T-cell (primary cell): Measurements from ENCODE around the gene KCNA4. TPM values are rescaled to one million over a fixed set of nuclear protein-coding genes. Genes with fewer than 3 reads are reported as not detected.

Experiments
- ATAC-seq, 4 experiments: fragments of 200-7000 bp in 3 of 4; fragments of 150-1000 bp in 1 of 4; cut with Tn5 transposase; replicated peaks in 1 of 4; 1 replicate in 3 of 4; 2 replicates in 1 of 4; pipeline ENCODE4 v1.10.0; 2021; ENCODE audit warnings: moderate library complexity in 3 of 4, mild to moderate bottlenecking in 2 of 4, moderate number of reproducible peaks in 1 of 4
- CTCF ChIA-PET, 2 donors: fragments of 300-600 bp; sonication (Branson Sonifier 250); formaldehyde crosslinking; loops; one replicate each; lab custom pipeline; 2022; ENCODE audit warnings: antibody characterized with exemption in 2 of 2; lab: Charles Lee
- POLR2A ChIA-PET, 2 donors: fragments of 300-600 bp; sonication (Branson Sonifier 250); formaldehyde crosslinking; loops; one replicate each; lab custom pipeline; 2022; ENCODE audit warnings: antibody characterized with exemption in 2 of 2; lab: Charles Lee
- DNase-seq, 35 experiments: peaks; one replicate each; pipeline versions ENCODE4 v3.0.0 to v3.0.0-alpha.2; 2013 to 2023
- H3K27ac ChIP-seq: one replicate; pipeline ENCODE4 v1.5.1; 2013; ENCODE audit warnings: low read length
- H3K27me3 ChIP-seq, 2 experiments: replicated peaks in 1 of 2; 1 replicate in 1 of 2; 2 replicates in 1 of 2; pipeline versions ENCODE4 v1.6.1 to v1.7.0; 2013; ENCODE audit warnings: low read length in 1 of 2, mixed read lengths in 1 of 2; ENCODE audit not compliant: control insufficient read depth in 2 of 2, insufficient read depth in 2 of 2; ENCODE audit errors: extremely low read depth in 1 of 2
- H3K36me3 ChIP-seq, 2 donors: 1 replicate in 1 of 2; 2 replicates in 1 of 2; pipeline versions ENCODE4 v1.6.1 to v1.7.0; 2013; ENCODE audit warnings: low read length in 1 of 2; ENCODE audit not compliant: control insufficient read depth in 2 of 2, insufficient read depth in 1 of 2; ENCODE audit errors: extremely low read depth in 1 of 2
- H3K4me1 ChIP-seq, 2 experiments: 1 replicate in 1 of 2; 2 replicates in 1 of 2; pipeline versions ENCODE4 v1.6.1 to v1.7.0; 2013; ENCODE audit warnings: low read length in 2 of 2, mixed read lengths in 1 of 2; ENCODE audit not compliant: insufficient read depth in 2 of 2, control insufficient read depth in 1 of 2; ENCODE audit errors: extremely low read depth in 1 of 2
- H3K4me3 ChIP-seq, 2 donors: 1 replicate in 1 of 2; 2 replicates in 1 of 2; pipeline versions ENCODE4 v1.5.1 to v1.7.0; 2013; ENCODE audit warnings: mild to moderate bottlenecking in 2 of 2, low read length in 1 of 2, moderate library complexity in 1 of 2; ENCODE audit not compliant: control insufficient read depth in 1 of 2; ENCODE audit errors: extremely low read depth in 1 of 2
- H3K9me3 ChIP-seq: 2 replicates; pipeline ENCODE4 v1.7.0; 2013
- H3K27ac Mint-ChIP-seq, 2 donors: one replicate each; pipeline ENCODE4 v1.8.0; 2020 to 2021; ENCODE audit warnings: mild to moderate bottlenecking in 2 of 2, mixed read lengths in 2 of 2
- H3K27me3 Mint-ChIP-seq, 2 donors: one replicate each; pipeline ENCODE4 v1.8.0; 2021 to 2022; ENCODE audit warnings: mixed read lengths in 2 of 2
- H3K36me3 Mint-ChIP-seq: one replicate; pipeline ENCODE4 v1.8.0; 2021; ENCODE audit warnings: mixed read lengths
- H3K4me1 Mint-ChIP-seq, 3 donors: one replicate each; pipeline ENCODE4 v1.8.0; 2020 to 2022; ENCODE audit warnings: mixed read lengths in 3 of 3, mild to moderate bottlenecking in 1 of 3
- H3K4me3 Mint-ChIP-seq, 3 donors: one replicate each; pipeline ENCODE4 v1.8.0; 2020 to 2022; ENCODE audit warnings: mild to moderate bottlenecking in 3 of 3, mixed read lengths in 3 of 3, moderate library complexity in 3 of 3
- H3K9me3 Mint-ChIP-seq, 3 donors: one replicate each; pipeline ENCODE4 v1.8.0; 2020 to 2022; ENCODE audit warnings: mixed read lengths in 3 of 3
- WGBS: methylation state at CpG from one replicate; pipeline ENCODE4 v1.1.5; 2013; ENCODE audit warnings: missing lambda C conversion rate; ENCODE audit not compliant: insufficient coverage; 5-methylcytosine and 5-hydroxymethylcytosine counted together
- total RNA-seq, 35 experiments: library from RNA in 6 of 35; stranded (reverse) in 6 of 35; fragments of 120-200 nt in 1 of 35; gene quantifications; one replicate each; pipeline versions ENCODE4 v1.2.1 to v1.2.4 and lab custom pipeline; 2013 to 2026

KCNA4 gene
- total RNA-seq, 5 donors from 2014 or later (not counting 1 experiment from before 2014, with no cell fraction given), result not detected

- WGBS, result no CpG with 5 or more reads among the region's 4 CpGs
- DNase-seq, result no peak
- no peak overlapping the region for H3K4me3 ChIP-seq
- CTCF ChIA-PET, result no interaction called here
- ATAC-seq, result no peak
- Mint-ChIP-seq H3K4me3 (no peak overlapping the region), H3K9me3 (peaks cover 0 to 2% (median 0%) of the 10 kb centered on the region in 3 donors), H3K4me1 (no peaks in the 10 kb centered on the region), H3K36me3 (no peaks in the 10 kb centered on the region), H3K27me3 (no peaks in the 10 kb centered on the region), H3K27ac (no peak overlapping the region)
- no peaks in the 10 kb centered on the region for H3K4me1 ChIP-seq
- H3K27me3 ChIP-seq, result no peaks in the 10 kb centered on the region
- no peaks in the 10 kb centered on the region for H3K36me3 ChIP-seq
- POLR2A ChIA-PET, result no interaction called here
- no peaks in the 10 kb centered on the region for H3K9me3 ChIP-seq
- H3K27ac ChIP-seq, result no peak overlapping the region
Measured at GRCh38 chr11:30006876-30007275, 10.0 kb downstream of the KCNA4 start.

- H3K27me3 ChIP-seq, result no peaks in the 10 kb centered on the region
- no peak overlapping the region for H3K4me3 ChIP-seq
- no peaks in the 10 kb centered on the region for H3K4me1 Mint-ChIP-seq
- CTCF ChIA-PET, result no interaction called here
- WGBS, result no CpG with 5 or more reads among the region's 4 CpGs
- POLR2A ChIA-PET, result interaction anchor here in 1 of 2 donors (0.6 kb wide), 1 partner anchor 942 kb away, joined by 3 read pairs; no protein-coding TSS in a partner anchor
- no peaks in the 10 kb centered on the region for H3K4me1 ChIP-seq
- no peaks in the 10 kb centered on the region for H3K27me3 Mint-ChIP-seq
- no peaks in the 10 kb centered on the region for H3K9me3 ChIP-seq
- DNase-seq (no peak), ATAC-seq (no peak)
- no peak overlapping the region for H3K27ac Mint-ChIP-seq
- no peaks in the 10 kb centered on the region for H3K36me3 Mint-ChIP-seq
- peaks cover 0 to 5% (median 0%) of the 10 kb centered on the region in 3 donors for H3K9me3 Mint-ChIP-seq
- no peaks in the 10 kb centered on the region for H3K36me3 ChIP-seq
- no peak overlapping the region for H3K4me3 Mint-ChIP-seq
- no peak overlapping the region for H3K27ac ChIP-seq
Measured at GRCh38 chr11:30002157-30002785, 14.6 kb downstream of the KCNA4 start.

- Mint-ChIP-seq H3K9me3 (peaks cover 0 to 5% (median 0%) of the 10 kb centered on the region in 3 donors), H3K27me3 (no peaks in the 10 kb centered on the region), H3K4me1 (no peaks in the 10 kb centered on the region), H3K36me3 (no peaks in the 10 kb centered on the region), H3K4me3 (no peak overlapping the region), H3K27ac (no peak overlapping the region)
- ChIA-PET CTCF (no interaction called here), POLR2A (interaction anchor here in 1 of 2 donors (0.6 kb wide), 1 partner anchor 941 kb away, joined by 3 read pairs; no protein-coding TSS in a partner anchor)
- H3K4me3 ChIP-seq, result no peak overlapping the region
- no peak overlapping the region for H3K27ac ChIP-seq
- ATAC-seq (no peak), DNase-seq (no peak)
- H3K27me3 ChIP-seq, result no peaks in the 10 kb centered on the region
- H3K36me3 ChIP-seq, result no peaks in the 10 kb centered on the region
- no peaks in the 10 kb centered on the region for H3K4me1 ChIP-seq
- WGBS, result 60% methylated on average over 2 of the region's 5 CpGs
- H3K9me3 ChIP-seq, result no peaks in the 10 kb centered on the region
Measured at GRCh38 chr11:30000986-30001750, 15.7 kb downstream of the KCNA4 start.

GRCh38 chr11:29996016-29996415 is 20.8 kb downstream of the KCNA4 start:
- no peak for DNase-seq
- no peak for ATAC-seq
- no peaks in the 10 kb centered on the region for H3K4me1 Mint-ChIP-seq

GRCh38 chr11:29989174-29989970 is 27.5 kb downstream of the KCNA4 start:
- Histone ChIP-seq H3K4me1 (no peaks in the 10 kb centered on the region), H3K27ac (no peak overlapping the region), H3K27me3 (no peaks in the 10 kb centered on the region), H3K4me3 (no peak overlapping the region), H3K36me3 (no peaks in the 10 kb centered on the region), H3K9me3 (no peaks in the 10 kb centered on the region)
- no peak for DNase-seq
- Mint-ChIP-seq H3K27me3 (no peaks in the 10 kb centered on the region), H3K9me3 (no peaks in the 10 kb centered on the region), H3K4me1 (no peaks in the 10 kb centered on the region), H3K36me3 (no peaks in the 10 kb centered on the region), H3K4me3 (no peak overlapping the region), H3K27ac (no peak overlapping the region)
- WGBS, result no CpG with 5 or more reads among the region's 1 CpG
- no peak for ATAC-seq
- CTCF ChIA-PET, result no interaction called here
- POLR2A ChIA-PET, result no interaction called here

More at GRCh38 chr11:29996016-29996415, 20.8 kb downstream of the KCNA4 start:
- Histone ChIP-seq H3K9me3 (no peaks in the 10 kb centered on the region), H3K27ac (no peak overlapping the region), H3K36me3 (no peaks in the 10 kb centered on the region), H3K4me3 (no peak overlapping the region), H3K4me1 (no peaks in the 10 kb centered on the region), H3K27me3 (no peaks in the 10 kb centered on the region)
- Mint-ChIP-seq H3K9me3 (peaks cover 0 to 5% (median 4%) of the 10 kb centered on the region in 3 donors), H3K27ac (no peak overlapping the region), H3K4me3 (no peak overlapping the region), H3K36me3 (no peaks in the 10 kb centered on the region), H3K27me3 (no peaks in the 10 kb centered on the region)
- WGBS, result 67% methylated on average over 1 of the region's 1 CpG
- CTCF ChIA-PET, result no interaction called here
- POLR2A ChIA-PET, result no interaction called here

- POLR2A ChIA-PET, result no interaction called here
- CTCF ChIA-PET, result no interaction called here
- H3K9me3 ChIP-seq, result no peaks in the 10 kb centered on the region
Measured at GRCh38 chr11:29985248-29985647, 31.6 kb downstream of the KCNA4 start.

More at GRCh38 chr11:29985248-29985647, 31.6 kb downstream of the KCNA4 start:
- Mint-ChIP-seq H3K36me3 (no peaks in the 10 kb centered on the region), H3K27ac (no peak overlapping the region), H3K27me3 (no peaks in the 10 kb centered on the region), H3K4me1 (no peaks in the 10 kb centered on the region), H3K9me3 (no peaks in the 10 kb centered on the region), H3K4me3 (no peak overlapping the region)
- no peaks in the 10 kb centered on the region for H3K27me3 ChIP-seq
- no peak overlapping the region for H3K4me3 ChIP-seq
- ATAC-seq (no peak), DNase-seq (no peak)
- H3K4me1 ChIP-seq, result no peaks in the 10 kb centered on the region
- no peaks in the 10 kb centered on the region for H3K36me3 ChIP-seq
- H3K27ac ChIP-seq, result no peak overlapping the region
- WGBS, result 100% methylated on average over 1 of the region's 1 CpG
